NB4 (cell line): ENCODE results near the gene TP73.

Source experiments
- DNase-seq: peaks from one replicate; pipeline ENCODE4 v3.0.0; 2010; ENCODE audit warnings: low read depth
- H3K4me3 ChIP-seq: one replicate; pipeline ENCODE4 v1.5.1; 2011; ENCODE audit warnings: mild to moderate bottlenecking, low read depth, low read length, moderate library complexity
- MYC ChIP-seq: IDR thresholded peaks from 2 replicates; pipeline ENCODE4 v1.6.1; 2011; ENCODE audit warnings: low read depth, low read length
- POLR2A ChIP-seq: IDR thresholded peaks from 2 replicates; pipeline ENCODE4 v1.6.1; 2011; ENCODE audit warnings: mild to moderate bottlenecking; ENCODE audit not compliant: insufficient read length; ENCODE audit errors: extremely low read depth
- TF ChIP-seq, protein P1 (sequence below): IDR thresholded peaks from 2 replicates; pipeline ENCODE4 v1.6.1; 2011; ENCODE audit warnings: low read depth, low read length
- TF ChIP-seq, protein P2 (sequence below): IDR thresholded peaks from one replicate; pipeline ENCODE4 v1.5.1; 2012; ENCODE audit warnings: low read depth, low read length

TP73 gene

DNA sequence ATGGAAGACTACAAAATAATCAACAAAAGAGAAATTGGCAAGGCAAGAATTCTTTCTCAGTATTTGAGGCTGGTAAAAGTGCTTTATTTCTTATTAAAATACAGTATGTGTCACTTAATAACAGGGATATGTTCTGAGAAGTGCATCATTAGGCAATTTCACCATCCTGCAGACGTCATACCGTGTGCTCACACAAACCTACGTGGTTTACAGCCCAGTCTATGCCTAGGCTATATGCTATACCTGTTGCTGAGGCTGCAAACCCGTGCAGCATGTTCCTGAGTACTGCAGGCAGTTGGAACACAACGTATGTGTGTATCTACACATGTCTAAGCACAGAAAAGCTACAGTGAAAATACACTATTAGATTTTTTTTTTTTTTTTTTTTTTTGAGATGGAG, 97.2 kb downstream of the TP73 start:
- no peak overlapping the region for H3K4me3 ChIP-seq
- no peak for DNase-seq
- TF ChIP-seq, protein P1, sequence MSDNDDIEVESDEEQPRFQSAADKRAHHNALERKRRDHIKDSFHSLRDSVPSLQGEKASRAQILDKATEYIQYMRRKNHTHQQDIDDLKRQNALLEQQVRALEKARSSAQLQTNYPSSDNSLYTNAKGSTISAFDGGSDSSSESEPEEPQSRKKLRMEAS = no peak
- TF ChIP-seq MYC = no peak
- no peak for TF ChIP-seq POLR2A
- TF ChIP-seq, protein P2, sequence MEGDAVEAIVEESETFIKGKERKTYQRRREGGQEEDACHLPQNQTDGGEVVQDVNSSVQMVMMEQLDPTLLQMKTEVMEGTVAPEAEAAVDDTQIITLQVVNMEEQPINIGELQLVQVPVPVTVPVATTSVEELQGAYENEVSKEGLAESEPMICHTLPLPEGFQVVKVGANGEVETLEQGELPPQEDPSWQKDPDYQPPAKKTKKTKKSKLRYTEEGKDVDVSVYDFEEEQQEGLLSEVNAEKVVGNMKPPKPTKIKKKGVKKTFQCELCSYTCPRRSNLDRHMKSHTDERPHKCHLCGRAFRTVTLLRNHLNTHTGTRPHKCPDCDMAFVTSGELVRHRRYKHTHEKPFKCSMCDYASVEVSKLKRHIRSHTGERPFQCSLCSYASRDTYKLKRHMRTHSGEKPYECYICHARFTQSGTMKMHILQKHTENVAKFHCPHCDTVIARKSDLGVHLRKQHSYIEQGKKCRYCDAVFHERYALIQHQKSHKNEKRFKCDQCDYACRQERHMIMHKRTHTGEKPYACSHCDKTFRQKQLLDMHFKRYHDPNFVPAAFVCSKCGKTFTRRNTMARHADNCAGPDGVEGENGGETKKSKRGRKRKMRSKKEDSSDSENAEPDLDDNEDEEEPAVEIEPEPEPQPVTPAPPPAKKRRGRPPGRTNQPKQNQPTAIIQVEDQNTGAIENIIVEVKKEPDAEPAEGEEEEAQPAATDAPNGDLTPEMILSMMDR = no peak

- TF ChIP-seq, protein P2 = no peak
- TF ChIP-seq, protein P1 = no peak
- TF ChIP-seq POLR2A (no peak), MYC (no peak)
- DNase-seq = no peak
- no peak overlapping the region for H3K4me3 ChIP-seq
Observed at GRCh38 chr1:3750741-3751140, 98.4 kb downstream of the TP73 start.

- no peak for DNase-seq
- no peak for TF ChIP-seq POLR2A
- no peak within 1 kb of the TSS for H3K4me3 ChIP-seq
Observed at GRCh38 chr1:3752400-3752945, 100.2 kb downstream of the TP73 start, which contains the start of gene CCDC27. Gene CCDC27, plus strand, starts transcription at chr1:3752450. Its CDS starts 32 bp downstream, at chr1:3752482.

- no peak for DNase-seq
- TF ChIP-seq POLR2A = no peak
- TF ChIP-seq, protein P1 = no peak
- TF ChIP-seq MYC = no peak
- TF ChIP-seq, protein P2 = no peak
- no peak overlapping the region for H3K4me3 ChIP-seq
Observed at GRCh38 chr1:3753656-3754454, 101.5 kb downstream of the TP73 start.

DNA sequence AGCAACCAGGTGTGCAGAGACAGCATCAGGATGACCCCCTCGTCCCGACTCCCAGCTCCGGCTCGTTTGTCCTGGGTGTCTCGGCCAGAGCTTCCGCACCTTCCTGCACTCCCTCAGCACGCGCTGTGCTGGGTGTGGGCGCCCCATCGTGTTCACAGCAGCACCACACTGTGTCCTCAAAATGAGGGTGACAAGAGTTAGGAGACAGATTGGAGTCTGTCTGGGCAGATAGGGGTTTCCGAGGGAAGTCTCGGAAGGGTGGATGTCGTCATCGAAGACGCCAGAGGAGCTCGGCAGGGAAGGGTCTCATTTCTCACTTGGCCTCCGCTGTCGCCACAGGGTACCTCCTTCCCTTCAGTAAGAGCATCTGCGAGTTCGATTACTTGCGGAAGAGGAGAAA, 104.1 kb downstream of the TP73 start:
- H3K4me3 ChIP-seq = no peak overlapping the region
- TF ChIP-seq, protein P2 = no peak
- TF ChIP-seq POLR2A (no peak), MYC (no peak)
- TF ChIP-seq, protein P1 = no peak
- DNase-seq = no peak

DNA sequence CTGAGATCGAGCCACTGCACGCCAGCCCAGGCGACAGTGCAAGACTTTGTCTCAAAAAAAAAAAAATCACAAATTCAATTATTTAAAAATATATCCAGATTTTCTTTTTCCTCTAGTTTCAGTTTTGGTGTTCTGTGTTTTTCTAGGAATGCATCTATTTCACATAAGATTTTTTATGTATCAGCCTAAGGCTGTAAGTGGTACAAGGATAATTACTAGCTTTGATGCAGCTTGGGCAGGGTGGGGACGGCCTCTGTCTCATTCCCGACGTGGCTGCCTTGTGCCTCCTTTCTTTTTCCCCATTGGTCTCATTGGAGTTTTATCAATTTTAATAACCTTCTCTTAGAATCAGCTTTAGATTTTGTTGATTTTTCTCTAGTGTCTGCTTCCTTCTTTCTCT, 106.8 kb downstream of the TP73 start:
- H3K4me3 ChIP-seq = no peak overlapping the region
- TF ChIP-seq MYC (no peak), POLR2A (no peak)
- TF ChIP-seq, protein P2 = no peak
- TF ChIP-seq, protein P1 = no peak
- no peak for DNase-seq
